GM12878 (cell line): ENCODE measurements around the gene BCAP29. TPM values are rescaled to one million over a fixed set of nuclear protein-coding genes. Genes with fewer than 3 reads are reported as not detected.

Source experiments
- ATAC-seq: fragments of 200-7000 bp; cut with Tn5 transposase; 3 replicates; pipeline ENCODE4 v1.9.1; 2020; ENCODE audit warnings: mild to moderate bottlenecking, moderate library complexity
- BruUV-seq: library from RNA; stranded (reverse); fragments of 400-500 nt; replicated peaks from 2 replicates; lab custom pipeline; 2021; lab: Mats Ljungman, UMichigan
- CTCF ChIA-PET: fragments of 300-600 bp; sonication (Branson Sonifier 250); formaldehyde crosslinking; extraction: SDS; loops from one replicate; lab custom pipeline; 2021; ENCODE audit warnings: inconsistent platforms; lab: Yijun Ruan, JAX
- POLR2A ChIA-PET: fragments of 350-600 bp; formaldehyde crosslinking; extraction: SDS; loops from one replicate; lab custom pipeline; 2021; ENCODE audit warnings: inconsistent platforms; lab: Charles Lee
- RAD21 ChIA-PET: fragments of 300-600 bp; sonication (Branson Sonifier 250); formaldehyde crosslinking; loops from one replicate; lab custom pipeline; 2023; ENCODE audit warnings: antibody characterized with exemption; ENCODE audit not compliant: unreplicated experiment; lab: Charles Lee
- SMC1A ChIA-PET: fragments of 300-600 bp; sonication (Branson Sonifier 250); formaldehyde crosslinking; loops from one replicate; lab custom pipeline; 2023; ENCODE audit not compliant: unreplicated experiment, uncharacterized antibody; lab: Charles Lee
- DNase-seq: peaks from one replicate; pipeline ENCODE4 v3.0.0-alpha.2; 2011; ENCODE audit warnings: low read depth, low spot score
- FAIRE-seq: peaks from 3 replicates; lab custom pipeline; 2011; peaks lifted over from hg19 to GRCh38; lab: Jason Lieb, UNC
- H2AFZ ChIP-seq: 2 replicates; pipeline ENCODE4 v1.6.0; 2011; ENCODE audit warnings: low read depth, low read length, control low read depth; ENCODE audit not compliant: control insufficient read depth
- H3K27ac ChIP-seq: 2 replicates; pipeline ENCODE4 v1.5.1; 2011; ENCODE audit warnings: control low read depth; ENCODE audit not compliant: control insufficient read depth, insufficient read depth
- H3K27me3 ChIP-seq, 2 experiments: replicated peaks in 1 of 2; 2 replicates each; pipeline versions ENCODE4 v1.6.0 to v1.6.1; 2011; ENCODE audit warnings: low read length in 1 of 2; ENCODE audit not compliant: control insufficient read depth in 2 of 2, insufficient read depth in 2 of 2
- H3K36me3 ChIP-seq, 2 experiments: 2 replicates each; pipeline ENCODE4 v1.5.1; 2011; ENCODE audit warnings: low read length in 1 of 2; ENCODE audit not compliant: control insufficient read depth in 2 of 2, insufficient read depth in 2 of 2
- H3K4me1 ChIP-seq: 2 replicates; pipeline ENCODE4 v1.6.1; 2011; ENCODE audit warnings: mild to moderate bottlenecking, low read length, moderate library complexity, mixed read lengths; ENCODE audit not compliant: control insufficient read depth, insufficient read depth
- H3K4me2 ChIP-seq: 2 replicates; pipeline ENCODE4 v1.6.0; 2011; ENCODE audit warnings: control low read depth; ENCODE audit not compliant: control insufficient read depth, insufficient read depth
- H3K4me3 ChIP-seq: fragments of 200-600 bp; sonication (generic); 2 replicates; pipeline ENCODE4 v1.5.1; 2016
- H3K79me2 ChIP-seq: 2 replicates; pipeline ENCODE4 v1.6.0; 2011; ENCODE audit warnings: low read length; ENCODE audit not compliant: control insufficient read depth, insufficient read depth
- H3K9ac ChIP-seq: 2 replicates; pipeline ENCODE4 v1.8.0; 2011; ENCODE audit warnings: low read length, control low read depth, mixed read lengths; ENCODE audit not compliant: control insufficient read depth, insufficient read depth
- H3K9me3 ChIP-seq: replicated peaks from 3 replicates; pipeline ENCODE4 v1.5.1; 2011; ENCODE audit warnings: mild to moderate bottlenecking, low read length; ENCODE audit not compliant: control insufficient read depth, insufficient read depth
- H4K20me1 ChIP-seq: 2 replicates; pipeline ENCODE4 v1.6.0; 2011; ENCODE audit not compliant: control insufficient read depth, insufficient read depth
- BACH1 ChIP-seq: fragments of 450-650 bp; IDR thresholded peaks from 2 replicates; pipeline ENCODE4 v1.6.1; 2017; ENCODE audit warnings: mild to moderate bottlenecking, borderline replicate concordance
- HDAC2 ChIP-seq: fragments of 200-600 bp; sonication (generic); IDR thresholded peaks from 2 replicates; pipeline ENCODE4 v1.6.1; 2017
- IRF4 ChIP-seq: IDR thresholded peaks from 2 replicates; pipeline ENCODE4 v1.6.1; 2011; ENCODE audit warnings: low read depth, low read length
- NFIC ChIP-seq: IDR thresholded peaks from 2 replicates; pipeline ENCODE4 v1.6.1; 2012; ENCODE audit warnings: low read depth, mild to moderate bottlenecking, inconsistent platforms, low read length, moderate library complexity
- NR2F1 ChIP-seq: fragments of 450-650 bp; conservative IDR thresholded peaks from 2 replicates; pipeline ENCODE4 v1.6.1; 2017; ENCODE audit warnings: mild to moderate bottlenecking
- NRF1 ChIP-seq: conservative IDR thresholded peaks from 2 replicates; pipeline ENCODE4 v1.6.1; 2011; ENCODE audit warnings: mild to moderate bottlenecking, low read depth, low read length, improper control_type of control experiment
- PAX5 ChIP-seq: IDR thresholded peaks from 2 replicates; pipeline ENCODE4 v1.6.1; 2011; ENCODE audit warnings: low read depth, low read length, borderline replicate concordance
- POLR2A ChIP-seq: IDR thresholded peaks from 2 replicates; pipeline ENCODE4 v1.6.1; 2011; ENCODE audit warnings: low read depth, mild to moderate bottlenecking, low read length
- POLR2AphosphoS5 ChIP-seq: IDR thresholded peaks from 2 replicates; pipeline ENCODE4 v1.6.1; 2011; ENCODE audit warnings: mild to moderate bottlenecking, low read length, inconsistent platforms
- POU2F2 ChIP-seq: IDR thresholded peaks from 3 replicates; pipeline ENCODE4 v1.6.1; 2011; ENCODE audit warnings: low read depth, mild to moderate bottlenecking, low read length, borderline replicate concordance
- SREBF1 ChIP-seq: IDR thresholded peaks from 2 replicates; pipeline ENCODE4 v1.6.1; 2012; ENCODE audit warnings: mild to moderate bottlenecking, low read length
- WRNIP1 ChIP-seq: IDR thresholded peaks from 2 replicates; pipeline ENCODE4 v1.6.1; 2011; ENCODE audit warnings: low read depth, low read length, improper control_type of control experiment, borderline replicate concordance
- ZNF24 ChIP-seq: fragments of 450-650 bp; IDR thresholded peaks from 2 replicates; pipeline ENCODE4 v1.6.1; 2017; ENCODE audit warnings: antibody characterized with exemption, mild to moderate bottlenecking
- ZNF274 ChIP-seq: IDR thresholded peaks from one replicate; pipeline ENCODE4 v1.8.0; 2011; ENCODE audit not compliant: insufficient read length, insufficient read depth
- WGBS: methylation state at CpG from one replicate; pipeline ENCODE4 v1.1.6; 2016; ENCODE audit warnings: low lambda C conversion rate; ENCODE audit not compliant: insufficient replicate concordance, insufficient coverage; ENCODE audit errors: missing lambda C conversion rate; 5-methylcytosine and 5-hydroxymethylcytosine counted together
- in situ Hi-C: fragments of 300-500 bp; cut with MboI; formaldehyde crosslinking; loops from 9 replicates; pipeline ENCODE4 v1.14.3; 2018; ENCODE audit warnings: mixed read lengths
- intact Hi-C: fragments of 100-400 bp; cut with micrococcal nuclease; formaldehyde crosslinking; loops from one replicate; pipeline ENCODE4 v1.14.2; 2022; ENCODE audit not compliant: unreplicated experiment
- polyA plus RNA-seq, 11 experiments: library from polyadenylated mRNA; depleted of rRNA in 4 of 11; unstranded in 6 of 11; stranded (reverse) in 5 of 11; fragments of >200 nt; fragmentation: Nextera tagmentation in 4 of 11; fragmentation: Illumina TruSeq in 1 of 11; extraction: Ambion mirVana in 4 of 11; extraction: Trizol in 1 of 11; gene quantifications; 1 replicate in 1 of 11; 2 replicates in 10 of 11; pipeline versions ENCODE4 v1.2.1 to v1.2.3, GENCODE V29; 2011 to 2016; ENCODE audit warnings: inconsistent platforms in 2 of 11, missing spikeins in 2 of 11, low read depth in 1 of 11
- total RNA-seq, 4 experiments: library from RNA; depleted of rRNA in 3 of 4; stranded (reverse); fragments of >200 nt in 3 of 4; fragmentation: Illumina TruSeq in 1 of 4; extraction: Trizol in 1 of 4; gene quantifications; 2 replicates each; pipeline versions ENCODE4 v1.2.1 to v1.2.3, GENCODE V29; 2013 to 2021
- TF ChIP-seq, protein P1 (sequence below): fragments of 450-650 bp; IDR thresholded peaks from 2 replicates; pipeline ENCODE4 v1.6.1; 2017; ENCODE audit warnings: mild to moderate bottlenecking, low read depth, inconsistent platforms; ENCODE audit not compliant: poor library complexity, severe bottlenecking
- TF ChIP-seq, protein P2 (sequence below): IDR thresholded peaks from 2 replicates; pipeline ENCODE4 v1.6.1; 2011; ENCODE audit warnings: mild to moderate bottlenecking, low read depth, low read length, moderate library complexity; ENCODE audit not compliant: insufficient replicate concordance
- TF ChIP-seq, protein P3 (sequence below): fragments of 450-650 bp; IDR thresholded peaks from 2 replicates; pipeline ENCODE4 v1.6.1; 2017; ENCODE audit warnings: antibody characterized with exemption, mild to moderate bottlenecking, moderate library complexity
- TF ChIP-seq, protein P4 (sequence below): IDR thresholded peaks from 2 replicates; pipeline ENCODE4 v1.6.1; 2011; ENCODE audit warnings: low read depth, mild to moderate bottlenecking, low read length, moderate library complexity, borderline replicate concordance; ENCODE audit errors: extremely low read depth

The BCAP29 gene
- total and polyA plus RNA-seq, 10 of the 15 experiments (the other 5 are each of a cell fraction or from before 2014, with no cell fraction given), result 26.5 to 58.5 (median 34.8) TPM

- peaks cover 0 to 3% of the 10 kb centered on the region in 2 experiments; a peak in 1 of 4 replicates for H3K27me3 ChIP-seq
- intact Hi-C loops (no loop called here), in situ Hi-C loops (no loop called here)
- DNase-seq (no peak), ATAC-seq (peak; percentile 42; the same call in 1 of the 3 replicates), FAIRE-seq (no peak)
- no peaks in the 10 kb centered on the region for H3K79me2 ChIP-seq
- no TSS peak for BruUV-seq
- no peaks in the 10 kb centered on the region for H4K20me1 ChIP-seq
- 84% methylated on average over 9 of the region's 9 CpGs for WGBS
- H3K9ac ChIP-seq, result no peak overlapping the region
- peaks cover 7% of the 10 kb centered on the region for H3K4me1 ChIP-seq
- ChIA-PET POLR2A (interaction anchor here (0.5 kb wide), 1 partner anchor 274 kb away, joined by 3 read pairs; no protein-coding TSS in a partner anchor), RAD21 (no interaction called here), SMC1A (interaction anchor here (0.6 kb wide), 1 partner anchor 17 kb away, joined by 3 read pairs; no protein-coding TSS in a partner anchor), CTCF (interaction anchor here (0.6 kb wide), 1 partner anchor 29 kb away, joined by 3 read pairs; no protein-coding TSS in a partner anchor)
- no peak overlapping the region for H3K4me3 ChIP-seq
- TF ChIP-seq SREBF1 (no peak), NR2F1 (no peak), ZNF24 (no peak), PAX5 (no peak), ZNF274 (no peak), HDAC2 (no peak), BACH1 (no peak), NFIC (no peak), NRF1 (no peak), POU2F2 (no peak), POLR2A (no peak), WRNIP1 (no peak), POLR2AphosphoS5 (no peak), IRF4 (no peak)
- TF ChIP-seq, protein P1, sequence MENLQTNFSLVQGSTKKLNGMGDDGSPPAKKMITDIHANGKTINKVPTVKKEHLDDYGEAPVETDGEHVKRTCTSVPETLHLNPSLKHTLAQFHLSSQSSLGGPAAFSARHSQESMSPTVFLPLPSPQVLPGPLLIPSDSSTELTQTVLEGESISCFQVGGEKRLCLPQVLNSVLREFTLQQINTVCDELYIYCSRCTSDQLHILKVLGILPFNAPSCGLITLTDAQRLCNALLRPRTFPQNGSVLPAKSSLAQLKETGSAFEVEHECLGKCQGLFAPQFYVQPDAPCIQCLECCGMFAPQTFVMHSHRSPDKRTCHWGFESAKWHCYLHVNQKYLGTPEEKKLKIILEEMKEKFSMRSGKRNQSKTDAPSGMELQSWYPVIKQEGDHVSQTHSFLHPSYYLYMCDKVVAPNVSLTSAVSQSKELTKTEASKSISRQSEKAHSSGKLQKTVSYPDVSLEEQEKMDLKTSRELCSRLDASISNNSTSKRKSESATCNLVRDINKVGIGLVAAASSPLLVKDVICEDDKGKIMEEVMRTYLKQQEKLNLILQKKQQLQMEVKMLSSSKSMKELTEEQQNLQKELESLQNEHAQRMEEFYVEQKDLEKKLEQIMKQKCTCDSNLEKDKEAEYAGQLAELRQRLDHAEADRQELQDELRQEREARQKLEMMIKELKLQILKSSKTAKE, result no peak
- TF ChIP-seq, protein P2, sequence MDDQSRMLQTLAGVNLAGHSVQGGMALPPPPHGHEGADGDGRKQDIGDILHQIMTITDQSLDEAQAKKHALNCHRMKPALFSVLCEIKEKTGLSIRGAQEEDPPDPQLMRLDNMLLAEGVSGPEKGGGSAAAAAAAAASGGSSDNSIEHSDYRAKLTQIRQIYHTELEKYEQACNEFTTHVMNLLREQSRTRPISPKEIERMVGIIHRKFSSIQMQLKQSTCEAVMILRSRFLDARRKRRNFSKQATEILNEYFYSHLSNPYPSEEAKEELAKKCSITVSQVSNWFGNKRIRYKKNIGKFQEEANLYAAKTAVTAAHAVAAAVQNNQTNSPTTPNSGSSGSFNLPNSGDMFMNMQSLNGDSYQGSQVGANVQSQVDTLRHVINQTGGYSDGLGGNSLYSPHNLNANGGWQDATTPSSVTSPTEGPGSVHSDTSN, result no peak
- TF ChIP-seq, protein P3, sequence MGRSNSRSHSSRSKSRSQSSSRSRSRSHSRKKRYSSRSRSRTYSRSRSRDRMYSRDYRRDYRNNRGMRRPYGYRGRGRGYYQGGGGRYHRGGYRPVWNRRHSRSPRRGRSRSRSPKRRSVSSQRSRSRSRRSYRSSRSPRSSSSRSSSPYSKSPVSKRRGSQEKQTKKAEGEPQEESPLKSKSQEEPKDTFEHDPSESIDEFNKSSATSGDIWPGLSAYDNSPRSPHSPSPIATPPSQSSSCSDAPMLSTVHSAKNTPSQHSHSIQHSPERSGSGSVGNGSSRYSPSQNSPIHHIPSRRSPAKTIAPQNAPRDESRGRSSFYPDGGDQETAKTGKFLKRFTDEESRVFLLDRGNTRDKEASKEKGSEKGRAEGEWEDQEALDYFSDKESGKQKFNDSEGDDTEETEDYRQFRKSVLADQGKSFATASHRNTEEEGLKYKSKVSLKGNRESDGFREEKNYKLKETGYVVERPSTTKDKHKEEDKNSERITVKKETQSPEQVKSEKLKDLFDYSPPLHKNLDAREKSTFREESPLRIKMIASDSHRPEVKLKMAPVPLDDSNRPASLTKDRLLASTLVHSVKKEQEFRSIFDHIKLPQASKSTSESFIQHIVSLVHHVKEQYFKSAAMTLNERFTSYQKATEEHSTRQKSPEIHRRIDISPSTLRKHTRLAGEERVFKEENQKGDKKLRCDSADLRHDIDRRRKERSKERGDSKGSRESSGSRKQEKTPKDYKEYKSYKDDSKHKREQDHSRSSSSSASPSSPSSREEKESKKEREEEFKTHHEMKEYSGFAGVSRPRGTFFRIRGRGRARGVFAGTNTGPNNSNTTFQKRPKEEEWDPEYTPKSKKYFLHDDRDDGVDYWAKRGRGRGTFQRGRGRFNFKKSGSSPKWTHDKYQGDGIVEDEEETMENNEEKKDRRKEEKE, result no peak
- TF ChIP-seq, protein P4, sequence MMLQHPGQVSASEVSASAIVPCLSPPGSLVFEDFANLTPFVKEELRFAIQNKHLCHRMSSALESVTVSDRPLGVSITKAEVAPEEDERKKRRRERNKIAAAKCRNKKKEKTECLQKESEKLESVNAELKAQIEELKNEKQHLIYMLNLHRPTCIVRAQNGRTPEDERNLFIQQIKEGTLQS, result no peak
- H3K36me3 ChIP-seq, result no peaks in the 10 kb centered on the region
- no peak overlapping the region for H3K27ac ChIP-seq
- 0 out of 2 replicates have a peak overlapping the region, but pooled peaks have one; percentile 17 for H3K4me2 ChIP-seq
- H3K9me3 ChIP-seq, result peaks cover 3% of the 10 kb centered on the region; the same call in 2 of the 3 replicates
- H2AFZ ChIP-seq, result no peak overlapping the region
Measured at GRCh38 chr7:107644309-107644974, 64.4 kb downstream of the BCAP29 start.
